Motor neuron (in vitro differentiated cells): ENCODE data around the gene SYTL3. TPM values are rescaled to one million over a fixed set of nuclear protein-coding genes. Genes with fewer than 3 reads are reported as not detected.

Experiments used
- ATAC-seq, 8 experiments: fragments of 200-7000 bp; cut with Tn5 transposase; replicated peaks in 6 of 8; 2 replicates each; pipeline ENCODE4 v1.8.0; 2021; ENCODE audit warnings: mild to moderate bottlenecking in 8 of 8, moderate library complexity in 8 of 8
- H3K27ac ChIP-seq, 2 donors: fragments of 250-450 bp; sonication (Bioruptor Pico); 2 replicates each; pipeline ENCODE4 v1.9.0; 2021; ENCODE audit warnings: antibody characterized with exemption in 2 of 2, mild to moderate bottlenecking in 2 of 2, moderate library complexity in 1 of 2
- H3K4me1 ChIP-seq, 2 donors: fragments of 250-450 bp; sonication (Bioruptor Pico); replicated peaks in 1 of 2; 2 replicates each; pipeline ENCODE4 v1.6.1; 2021; ENCODE audit warnings: antibody characterized with exemption in 2 of 2, mild to moderate bottlenecking in 2 of 2, moderate library complexity in 1 of 2
- H3K4me3 ChIP-seq, 5 donors: fragments of 250-450 bp; sonication (Bioruptor Pico); 2 replicates each; pipeline ENCODE4 v1.9.0; 2021; ENCODE audit warnings: antibody characterized with exemption in 5 of 5, mild to moderate bottlenecking in 5 of 5, moderate library complexity in 4 of 5
- WGBS, 10 experiments: fragments of 450-650 bp; shearing (Covaris generic); methylation state at CpG; one replicate each; pipeline ENCODE4 v1.0.0; 2022; 5-methylcytosine and 5-hydroxymethylcytosine counted together
- in situ Hi-C, 9 experiments: fragments of 400-800 bp; cut with MboI; loops; one replicate each; pipeline ENCODE4 v1.15.0; 2021; ENCODE audit warnings: low sequenced_read_pairs in 9 of 9, low pct_unique_long_range_greater_than_20kb in 2 of 9; ENCODE audit not compliant: unreplicated experiment in 9 of 9
- total RNA-seq, 8 experiments: library from RNA; unstranded; fragments of 300-600 nt; gene quantifications; 2 replicates each; pipeline versions ENCODE4 v1.2.3 to v1.2.4, GENCODE V29; 2022

SYTL3 gene
- total RNA-seq, 8 experiments from 2014 or later: 0.52 to 15.5 (median 1.3) TPM

GRCh38 chr6:158768436-158768835 lies 118.6 kb downstream of the SYTL3 start:
- in situ Hi-C loops: no loop called here
- no peak for ATAC-seq
- H3K4me3 ChIP-seq: no peak overlapping the region
- 92 to 100% (median 92%) methylated on average over 1 to 4 of the region's 8 CpGs; no CpG with 5 or more reads in 7 of the 10 experiments for WGBS, 10 experiments
- no peaks in the 10 kb centered on the region for H3K4me1 ChIP-seq
- no peak overlapping the region for H3K27ac ChIP-seq

- Histone ChIP-seq H3K27ac (no peak overlapping the region), H3K4me1 (no peaks in the 10 kb centered on the region), H3K4me3 (no peak overlapping the region)
- 100% methylated on average over 4 of the region's 13 CpGs; no CpG with 5 or more reads in 9 of the 10 experiments for WGBS, 10 experiments
- ATAC-seq: peak in 2 of 8 experiments; percentile 13 to 22
- in situ Hi-C loops: no loop called here
Measured at GRCh38 chr6:158769234-158769770, 119.4 kb downstream of the SYTL3 start.

DNA sequence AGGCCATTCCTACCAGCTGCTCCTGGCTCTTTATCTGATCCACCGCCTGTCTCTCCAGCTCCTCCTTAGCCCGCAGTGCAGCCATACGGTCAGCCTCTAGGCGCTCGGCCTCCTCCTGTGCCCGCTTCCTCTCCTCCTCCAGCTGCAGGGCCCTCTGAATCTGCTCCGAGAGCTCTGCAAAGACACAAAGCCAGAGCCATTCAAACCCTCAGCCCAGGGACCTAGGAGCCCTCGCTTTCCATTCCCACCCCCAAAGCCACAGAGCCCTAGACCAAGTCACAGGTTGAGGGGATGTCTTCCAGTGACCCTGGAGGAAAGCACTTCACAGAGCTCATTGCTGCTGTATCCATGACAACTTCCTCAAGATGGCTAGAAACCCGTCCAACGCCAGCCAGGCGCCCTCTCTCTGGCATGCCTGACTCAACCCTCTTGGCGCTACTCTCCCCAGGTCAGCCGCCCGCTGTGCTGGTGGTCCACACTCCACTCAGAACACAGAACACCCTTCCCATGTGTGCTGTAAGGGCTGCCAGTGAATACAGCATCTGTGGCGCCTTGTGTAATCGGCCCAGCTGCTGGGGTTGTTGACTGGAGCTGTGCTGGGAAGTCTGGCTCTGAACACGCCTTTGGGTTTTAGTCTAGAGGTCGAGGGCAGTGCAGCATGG lies 120.0 kb downstream of the SYTL3 start:
- in situ Hi-C loops: no loop called here
- no peak overlapping the region for H3K4me3 ChIP-seq
- ATAC-seq: peak in 2 of 8 experiments; percentile 29 to 51
- WGBS, 10 experiments: 88 to 100% (median 100%) methylated on average over 1 to 16 of the region's 18 CpGs; no CpG with 5 or more reads in 1 of the 10 experiments
- no peaks in the 10 kb centered on the region for H3K4me1 ChIP-seq
- H3K27ac ChIP-seq: no peak overlapping the region

- in situ Hi-C loops: no loop called here
- 50 to 90% (median 82%) methylated on average over 2 to 7 of the region's 21 CpGs; no CpG with 5 or more reads in 2 of the 10 experiments for WGBS, 10 experiments
- peak in 2 of 8 experiments; percentile 60 to 75 for ATAC-seq
- no peak overlapping the region for H3K27ac ChIP-seq
- no peaks in the 10 kb centered on the region for H3K4me1 ChIP-seq
- H3K4me3 ChIP-seq: no peak overlapping the region
Measured at GRCh38 chr6:158770533-158771330, 120.9 kb downstream of the SYTL3 start.

- no peak overlapping the region for H3K27ac ChIP-seq
Measured at GRCh38 chr6:158771399-158772152, 121.7 kb downstream of the SYTL3 start.

GRCh38 chr6:158772172-158772571 lies 122.3 kb downstream of the SYTL3 start:
- H3K4me1 ChIP-seq: no peaks in the 10 kb centered on the region
- no peak for ATAC-seq
- in situ Hi-C loops: no loop called here
- 45 to 100% (median 99%) methylated on average over 1 to 9 of the region's 11 CpGs; no CpG with 5 or more reads in 5 of the 10 experiments for WGBS, 10 experiments
- H3K4me3 ChIP-seq: no peak overlapping the region
- H3K27ac ChIP-seq: no peak overlapping the region

More at GRCh38 chr6:158771399-158772152, 121.7 kb downstream of the SYTL3 start:
- in situ Hi-C loops: no loop called here
- Histone ChIP-seq H3K4me3 (no peak overlapping the region), H3K4me1 (no peaks in the 10 kb centered on the region)
- 73 to 100% (median 94%) methylated on average over 3 to 7 of the region's 16 CpGs; no CpG with 5 or more reads in 2 of the 10 experiments for WGBS, 10 experiments
- no peak for ATAC-seq

DNA sequence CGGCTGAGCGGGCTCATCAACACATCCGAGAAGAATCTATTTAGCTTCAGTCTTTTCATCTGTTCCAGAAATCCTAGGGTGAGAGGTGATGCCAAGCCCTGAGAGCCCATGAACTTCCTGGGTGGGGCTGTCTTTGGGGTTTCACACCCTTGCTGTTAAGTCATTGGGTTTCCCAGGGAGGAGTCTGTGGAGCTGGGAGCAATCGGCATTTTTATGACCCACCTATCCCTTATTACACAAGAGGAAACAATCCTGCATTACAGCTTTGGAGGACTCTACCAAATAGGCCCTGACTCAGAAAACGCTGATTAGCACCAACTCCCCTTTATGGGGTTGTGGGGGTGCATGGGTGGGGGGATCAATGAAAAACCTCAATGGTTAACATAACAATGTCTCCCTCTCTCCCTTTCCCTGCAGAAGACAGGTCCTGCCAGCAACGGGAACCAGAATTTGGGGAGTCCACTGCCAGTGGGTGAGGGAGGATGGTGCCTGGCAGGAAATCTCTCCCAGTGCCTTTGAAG lies 123.1 kb downstream of the SYTL3 start:
- no peaks in the 10 kb centered on the region for H3K4me1 ChIP-seq
- H3K4me3 ChIP-seq: no peak overlapping the region
- no peak overlapping the region for H3K27ac ChIP-seq
- peak in 3 of 8 experiments; percentile 76 to 97 (median 96) for ATAC-seq
- WGBS, 10 experiments: 0 to 100% (median 37%) methylated on average over 1 to 4 of the region's 6 CpGs; no CpG with 5 or more reads in 3 of the 10 experiments
- in situ Hi-C loops: no loop called here

- Histone ChIP-seq H3K27ac (no peak overlapping the region), H3K4me3 (no peak overlapping the region), H3K4me1 (no peaks in the 10 kb centered on the region)
- no peak for ATAC-seq
- 73 to 100% (median 87%) methylated on average over 2 to 15 of the region's 21 CpGs; no CpG with 5 or more reads in 3 of the 10 experiments for WGBS, 10 experiments
- in situ Hi-C loops: no loop called here
Measured at GRCh38 chr6:158773581-158774449, 124.0 kb downstream of the SYTL3 start.

DNA sequence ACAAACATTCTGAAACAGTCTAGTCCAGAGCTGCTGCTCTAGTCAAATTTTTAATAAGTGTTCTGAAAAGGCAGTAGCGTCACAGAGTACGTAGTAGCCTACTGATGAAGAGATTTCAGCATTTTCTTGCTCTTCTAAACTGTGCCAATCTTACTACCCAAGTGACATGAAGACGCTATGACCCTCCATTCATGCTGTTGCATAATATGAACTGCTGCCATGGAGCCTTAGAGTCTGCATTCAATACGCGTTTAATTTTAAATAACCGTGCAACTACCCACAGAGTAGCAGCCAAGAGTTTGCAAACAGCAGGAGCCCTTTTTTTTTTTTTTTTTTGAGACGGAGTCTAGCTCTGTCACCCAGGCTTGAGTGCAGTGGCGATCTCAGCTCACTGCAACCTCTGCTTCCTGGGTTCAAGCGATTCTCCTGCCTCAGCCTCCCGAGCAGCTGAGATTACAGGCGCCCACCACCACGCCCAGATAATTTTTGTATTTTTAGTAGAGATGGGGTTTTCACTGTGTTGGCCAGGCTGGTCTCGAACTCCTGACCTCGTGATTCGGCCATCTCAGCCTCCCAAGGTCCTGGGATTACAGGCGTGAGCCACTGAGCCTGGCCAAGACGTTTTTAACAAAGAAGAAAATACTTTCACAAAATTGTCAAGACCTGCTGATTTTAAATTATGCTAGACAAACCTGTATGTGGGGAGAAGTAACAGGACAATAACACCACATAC lies 125.0 kb downstream of the SYTL3 start:
- ATAC-seq: no peak
- 78 to 98% (median 94%) methylated on average over 4 to 15 of the region's 17 CpGs; no CpG with 5 or more reads in 1 of the 10 experiments for WGBS, 10 experiments
- no peaks in the 10 kb centered on the region for H3K4me1 ChIP-seq
- H3K4me3 ChIP-seq: no peak overlapping the region
- in situ Hi-C loops: no loop called here
- H3K27ac ChIP-seq: no peak overlapping the region

- Histone ChIP-seq H3K27ac (no peak overlapping the region), H3K4me3 (no peak overlapping the region), H3K4me1 (no peaks in the 10 kb centered on the region)
- WGBS, 10 experiments: 80 to 100% (median 100%) methylated on average over 1 to 5 of the region's 5 CpGs; no CpG with 5 or more reads in 3 of the 10 experiments
- no peak for ATAC-seq
- in situ Hi-C loops: no loop called here
Measured at GRCh38 chr6:158775832-158776231, 126.0 kb downstream of the SYTL3 start.

- no peak overlapping the region for H3K27ac ChIP-seq
- ATAC-seq: no peak
- H3K4me3 ChIP-seq: no peak overlapping the region
- in situ Hi-C loops: no loop called here
- H3K4me1 ChIP-seq: no peaks in the 10 kb centered on the region
- 80 to 100% (median 100%) methylated on average over 1 to 2 of the region's 2 CpGs; no CpG with 5 or more reads in 3 of the 10 experiments for WGBS, 10 experiments
Measured at GRCh38 chr6:158776737-158777136, 126.9 kb downstream of the SYTL3 start.
